SK-N-SH (cell line): ENCODE measurements around the gene CT47A1. TPM values are rescaled to one million over a fixed set of nuclear protein-coding genes. Genes with fewer than 3 reads are reported as not detected.

Experiments used
- CTCF ChIA-PET: fragments of 300-600, 350-600 bp; formaldehyde crosslinking; extraction: SDS; loops from one replicate; lab custom pipeline; 2021; lab: Yijun Ruan, JAX
- POLR2A ChIA-PET: fragments of 350-600 bp; sonication (Branson Sonifier 250); formaldehyde crosslinking; extraction: SDS; loops from one replicate; lab custom pipeline; 2020; ENCODE audit warnings: antibody characterized with exemption, inconsistent platforms; lab: Yijun Ruan, JAX
- DNase-seq: peaks from one replicate; pipeline ENCODE4 v3.0.0; 2012
- H2AFZ ChIP-seq: fragments of 200-600 bp; sonication (generic); 2 replicates; pipeline ENCODE4 v1.8.1; 2016; ENCODE audit warnings: antibody characterized with exemption, mild to moderate bottlenecking, low read depth
- H3F3A ChIP-seq: fragments of 200-600 bp; sonication (generic); replicated peaks from 2 replicates; pipeline ENCODE3; 2016; ENCODE audit warnings: antibody characterized with exemption, mild to moderate bottlenecking; ENCODE audit not compliant: insufficient read depth
- H3K27ac ChIP-seq, 2 experiments: fragments of 200-500 bp in 1 of 2; fragments of 200-600 bp in 1 of 2; sonication (Bioruptor generic) in 1 of 2; sonication (generic), shearing (Covaris generic) in 1 of 2; 2 replicates each; pipeline versions ENCODE4 v1.5.1 to v1.6.1; 2014 to 2016; ENCODE audit warnings: low read depth in 2 of 2, inconsistent platforms in 1 of 2, low read length in 1 of 2, mild to moderate bottlenecking in 1 of 2, mixed read lengths in 1 of 2
- H3K27me3 ChIP-seq: fragments of 200-600 bp; sonication (generic), shearing (Covaris generic); 2 replicates; pipeline ENCODE4 v1.6.1; 2016; ENCODE audit warnings: mixed run types; ENCODE audit not compliant: insufficient read depth
- H3K36me3 ChIP-seq, 2 experiments: fragments of 200-500 bp in 1 of 2; fragments of 200-600 bp in 1 of 2; sonication (Bioruptor generic) in 1 of 2; sonication (generic) in 1 of 2; replicated peaks in 1 of 2; 2 replicates each; pipeline versions ENCODE3 to v1.5.1; 2014 to 2016; ENCODE audit warnings: low read length in 1 of 2, mild to moderate bottlenecking in 1 of 2; ENCODE audit not compliant: insufficient read depth in 2 of 2, control insufficient read depth in 1 of 2
- H3K4me1 ChIP-seq, 2 experiments: fragments of 200-500 bp in 1 of 2; fragments of 200-600 bp in 1 of 2; sonication (Bioruptor generic) in 1 of 2; sonication (generic), shearing (Covaris generic) in 1 of 2; 2 replicates each; pipeline versions ENCODE4 v1.5.1 to v1.6.1; 2014 to 2016; ENCODE audit warnings: low read depth in 1 of 2, low read length in 1 of 2, mixed run types in 1 of 2; ENCODE audit not compliant: insufficient read depth in 2 of 2, control insufficient read depth in 1 of 2
- H3K4me2 ChIP-seq: fragments of 200-600 bp; sonication (generic), shearing (Covaris generic); 2 replicates; pipeline ENCODE4 v1.6.1; 2017; ENCODE audit warnings: mixed run types
- H3K4me3 ChIP-seq, 2 experiments: fragments of 200-500 bp in 1 of 2; fragments of 200-600 bp in 1 of 2; sonication (Bioruptor generic) in 1 of 2; sonication (generic), shearing (Covaris generic) in 1 of 2; 2 replicates each; pipeline versions ENCODE4 v1.5.1 to v1.8.1; 2014 to 2016; ENCODE audit warnings: low read depth in 2 of 2, inconsistent platforms in 1 of 2, low read length in 1 of 2, mild to moderate bottlenecking in 1 of 2, mixed read lengths in 1 of 2, moderate library complexity in 1 of 2
- H3K79me2 ChIP-seq: fragments of 200-600 bp; sonication (generic); 2 replicates; pipeline ENCODE4 v1.8.1; 2017; ENCODE audit warnings: mild to moderate bottlenecking; ENCODE audit not compliant: insufficient read depth
- H3K9ac ChIP-seq: fragments of 200-600 bp; sonication (generic); 2 replicates; pipeline ENCODE4 v1.6.1; 2017; ENCODE audit warnings: mixed run types
- H3K9me2 ChIP-seq: fragments of 200-600 bp; sonication (generic); 2 replicates; pipeline ENCODE4 v1.6.1; 2017; ENCODE audit warnings: mixed run types
- H3K9me3 ChIP-seq: fragments of 200-600 bp; sonication (generic); 2 replicates; pipeline ENCODE4 v1.6.1; 2017; ENCODE audit warnings: mixed run types, mild to moderate bottlenecking, moderate library complexity
- H4K20me1 ChIP-seq: fragments of 200-600 bp; sonication (generic); 2 replicates; pipeline ENCODE4 v1.6.1; 2017; ENCODE audit warnings: mild to moderate bottlenecking, mixed run types; ENCODE audit not compliant: insufficient read depth
- CHD2 ChIP-seq: fragments of 150-350 bp; IDR thresholded peaks from 2 replicates; pipeline ENCODE4 v1.6.1; 2018; ENCODE audit warnings: low read length; ENCODE audit not compliant: partially characterized antibody
- CTCF ChIP-seq: fragments of 200-600 bp; sonication (generic); IDR thresholded peaks from 2 replicates; pipeline ENCODE4 v1.6.1; 2017; ENCODE audit warnings: antibody characterized with exemption, mild to moderate bottlenecking, moderate library complexity
- ELF1 ChIP-seq: IDR thresholded peaks from 2 replicates; pipeline ENCODE4 v1.4.0; 2012
- EP300 ChIP-seq, 2 experiments: IDR thresholded peaks; 2 replicates each; pipeline versions ENCODE4 v1.4.0 to v1.6.1; 2012; ENCODE audit warnings: borderline replicate concordance in 1 of 2, low read depth in 1 of 2, low read length in 1 of 2
- EZH2phosphoT487 ChIP-seq: fragments of 200-600 bp; sonication (generic); IDR thresholded peaks from 2 replicates; pipeline ENCODE4 v1.6.1; 2017; ENCODE audit warnings: low read depth, mixed run types, mild to moderate bottlenecking, antibody characterized with exemption, moderate library complexity, borderline replicate concordance
- FOXJ3 ChIP-seq: sonication (generic); formaldehyde crosslinking; IDR thresholded peaks from 2 replicates; pipeline ENCODE4 v1.5.1; 2020; ENCODE audit warnings: mild to moderate bottlenecking, missing genetic modification reagents
- GABPA ChIP-seq: IDR thresholded peaks from 2 replicates; pipeline ENCODE4 v1.4.0; 2012; ENCODE audit warnings: low read depth, mild to moderate bottlenecking
- IRF3 ChIP-seq: fragments of 150-350 bp; IDR thresholded peaks from 2 replicates; pipeline ENCODE4 v1.6.1; 2016; ENCODE audit warnings: mild to moderate bottlenecking, low read depth, low read length
- MXI1 ChIP-seq: IDR thresholded peaks from 2 replicates; pipeline ENCODE4 v1.6.1; 2012; ENCODE audit warnings: mild to moderate bottlenecking, low read depth, low read length, improper control_type of control experiment
- NFIC ChIP-seq: IDR thresholded peaks from 2 replicates; pipeline ENCODE4 v1.4.0; 2012; ENCODE audit warnings: borderline replicate concordance
- RAD21 ChIP-seq: IDR thresholded peaks from 2 replicates; pipeline ENCODE4 v1.6.1; 2012; ENCODE audit warnings: mild to moderate bottlenecking, low read length
- RCOR1 ChIP-seq: fragments of 150-350 bp; IDR thresholded peaks from 2 replicates; pipeline ENCODE4 v1.6.1; 2017; ENCODE audit warnings: antibody characterized with exemption, low read length
- SMC3 ChIP-seq: IDR thresholded peaks from 2 replicates; pipeline ENCODE4 v1.6.1; 2012; ENCODE audit warnings: low read depth, low read length, improper control_type of control experiment
- USF2 ChIP-seq: fragments of 150-350 bp; IDR thresholded peaks from 2 replicates; pipeline ENCODE4 v1.6.1; 2017; ENCODE audit warnings: antibody characterized with exemption, low read length, low read depth, borderline replicate concordance
- ZBTB33 ChIP-seq: IDR thresholded peaks from 2 replicates; pipeline ENCODE4 v1.4.0; 2012; ENCODE audit warnings: low read depth, borderline replicate concordance
- WGBS: methylation state at CpG from one replicate; pipeline ENCODE4 v1.1.6; 2017; ENCODE audit warnings: low lambda C conversion rate; 5-methylcytosine and 5-hydroxymethylcytosine counted together
- polyA plus RNA-seq, 3 experiments: library from polyadenylated mRNA; depleted of rRNA; stranded (reverse); fragments of >200 nt; gene quantifications; 2 replicates each; pipeline ENCODE4 v1.2.3, GENCODE V29; 2012

Gene CT47A1
- polyA plus RNA-seq, 1 of the 3 experiments (the other 2 are of a cell fraction), result not detected

GRCh38 chrX:121000589-121000988, 15.0 kb upstream of the CT47A1 start:
- TF ChIP-seq ELF1, result no peak
- TF ChIP-seq EP300 (IDR thresholded peaks at IDR 0.05; ENCODE audit: borderline replicate concordance in 1 of 2, low read depth in 1 of 2, low read length in 1 of 2), result no peak
- no peak for TF ChIP-seq CHD2
- no peak for TF ChIP-seq FOXJ3 (CRISPR knock-in tag)
- TF ChIP-seq USF2, result no peak
- TF ChIP-seq ZBTB33, result no peak
- no peak for TF ChIP-seq NFIC
- peak; percentile 36 for TF ChIP-seq RAD21
- TF ChIP-seq RCOR1, result no peak
- no peak for TF ChIP-seq MXI1
- no peak for TF ChIP-seq IRF3
- peak; percentile 56 for TF ChIP-seq CTCF
- TF ChIP-seq SMC3, result peak; percentile 16; the same call in 1 of the 2 replicates
- TF ChIP-seq EZH2phosphoT487, result no peak
- TF ChIP-seq GABPA, result no peak
- TF ChIP-seq, all 33 proteins: peak for 3
- WGBS, result 8% methylated on average over 4 of the region's 4 CpGs

More at GRCh38 chrX:121000589-121000988, 15.0 kb upstream of the CT47A1 start:
- no peaks in the 10 kb centered on the region for H3F3A ChIP-seq
- no peak overlapping the region for H3K27ac ChIP-seq
- no peaks in the 10 kb centered on the region for H3K9me3 ChIP-seq
- peak; percentile 3 for DNase-seq
- no peak overlapping the region for H3K4me2 ChIP-seq
- no peak overlapping the region for H3K9ac ChIP-seq
- no peaks in the 10 kb centered on the region for H4K20me1 ChIP-seq
- no peaks in the 10 kb centered on the region; the same call in 1 of the 2 replicates for H3K27me3 ChIP-seq
- no peak overlapping the region for H2AFZ ChIP-seq
- H3K9me2 ChIP-seq, result no peaks in the 10 kb centered on the region; the same call in 1 of the 2 replicates
- H3K36me3 ChIP-seq, result no peaks in the 10 kb centered on the region
- CTCF ChIA-PET, result interaction anchor here (0.7 kb wide), 1 partner anchor 9 kb away, joined by 5 read pairs; no protein-coding TSS in a partner anchor
- H3K79me2 ChIP-seq, result no peaks in the 10 kb centered on the region
- H3K4me3 ChIP-seq, result no peak overlapping the region
- POLR2A ChIA-PET, result no interaction called here
- no peaks in the 10 kb centered on the region for H3K4me1 ChIP-seq
